Measurements from ENCODE around the gene INTS4.
"Not testable (repeated sequence)": the region's sequence is repeated elsewhere in the genome, so short reads cannot be mapped to it uniquely, and the experiment has no call there.

GRCh38 chr11:77890619-77891056, 103.8 kb downstream of the INTS4 start:
- TF ChIP-seq CTCF (IDR thresholded peaks at IDR 0.05; ENCODE audit: low read depth, low read length); POLR2A (IDR thresholded peaks at IDR 0.05; ENCODE audit: extremely low read depth, insufficient read length); MAX (IDR thresholded peaks at IDR 0.05; ENCODE audit: low read depth, low read length); MYC (IDR thresholded peaks at IDR 0.05; ENCODE audit: low read depth, low read length): not testable (repeated sequence)
